GM10266 (cell line): ENCODE data around the gene EPB41.

Experiments
- DNase-seq: peaks from one replicate; pipeline ENCODE4 v3.0.0; 2012; ENCODE audit errors: extremely low spot score
- CTCF ChIP-seq: IDR thresholded peaks from 2 replicates; pipeline ENCODE4 v1.5.1; 2012; ENCODE audit warnings: mild to moderate bottlenecking, low read depth; ENCODE audit not compliant: control insufficient read depth, insufficient read depth; ENCODE audit errors: missing control alignments

EPB41 gene

GRCh38 chr1:29167904-29168303 is 253.5 kb downstream of the EPB41 start:
- TF ChIP-seq CTCF, result no peak
- DNase-seq, result no peak
